ENCODE results near the gene EMC10. TPM values are rescaled to one million over a fixed set of nuclear protein-coding genes. Genes with fewer than 3 reads are reported as not detected.
"Not testable (repeated sequence)": the region's sequence is repeated elsewhere in the genome, so short reads cannot be mapped to it uniquely, and the experiment has no call there.

EMC10 gene
- total RNA-seq, 1 donor from 2014 or later, result 76.0 TPM

DNA sequence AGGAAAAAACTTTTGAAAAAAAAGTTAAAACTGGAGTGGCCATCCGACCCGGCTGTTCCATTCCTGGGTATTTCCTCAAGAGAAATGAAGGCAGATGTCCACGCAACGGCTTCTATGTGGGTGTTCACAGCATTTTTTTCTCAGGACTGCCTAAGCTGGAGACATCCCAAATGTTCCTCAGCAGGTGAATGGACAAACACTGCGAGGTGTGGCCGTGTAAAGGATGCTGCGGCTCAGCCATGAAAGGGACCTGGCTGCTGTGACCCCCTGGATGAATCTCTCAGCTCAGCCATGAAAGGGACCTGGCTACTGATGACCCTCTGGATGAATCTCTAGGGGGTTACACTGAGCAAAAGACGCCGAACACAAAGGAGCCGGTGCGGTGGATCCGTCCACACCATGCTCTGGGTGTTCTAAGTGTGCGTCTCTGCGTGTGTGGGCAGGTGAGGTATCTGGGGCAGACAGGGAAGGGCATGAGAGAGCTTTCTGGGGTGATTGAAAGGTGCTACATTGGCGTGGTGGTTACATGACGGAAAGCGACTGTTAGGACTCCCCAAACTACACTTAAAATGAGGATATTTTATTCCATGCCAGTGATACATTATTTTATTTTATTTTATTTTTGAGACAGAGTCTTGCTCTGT is 44.6 kb downstream of the EMC10 start:
- intact Hi-C loops (cut with micrococcal nuclease), result no loop called here

DNA sequence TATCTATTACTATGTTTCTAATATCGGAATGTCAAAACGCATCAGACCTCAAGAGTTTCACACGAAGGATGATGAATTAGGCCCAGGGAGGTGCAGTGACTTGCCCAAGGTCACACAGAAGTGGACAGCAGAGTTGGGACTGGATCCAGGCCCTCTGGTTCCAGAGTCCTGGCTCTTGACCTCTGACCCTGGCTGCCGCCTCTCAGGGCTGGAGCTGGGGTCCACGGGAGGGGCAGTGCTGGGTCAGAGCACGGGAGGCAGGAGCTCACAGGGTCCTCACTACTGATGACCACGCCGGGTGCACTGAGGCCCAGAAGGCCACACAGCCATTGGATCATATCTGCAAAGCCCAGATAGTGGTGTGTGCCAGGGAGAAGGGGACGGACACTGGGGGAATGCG is 46.6 kb downstream of the EMC10 start:
- H3K9me3 Mint-ChIP-seq, result no peaks in the 10 kb centered on the region
- H3K36me3 Mint-ChIP-seq (ENCODE audit: low read depth), result no peaks in the 10 kb centered on the region
- no peaks in the 10 kb centered on the region for H3K4me1 Mint-ChIP-seq (ENCODE audit: low read depth)
- intact Hi-C loops (cut with micrococcal nuclease), result no loop called here
- no peak overlapping the region for H3K4me3 Mint-ChIP-seq (ENCODE audit: low read depth)
- DNase-seq (ENCODE audit: low spot score), result no peak
- no peaks in the 10 kb centered on the region for H3K27me3 Mint-ChIP-seq (ENCODE audit: low read depth)
- no peak overlapping the region for H3K27ac Mint-ChIP-seq

More for the DNA sequence above, 44.6 kb downstream of the EMC10 start:
- H3K4me3 Mint-ChIP-seq (ENCODE audit: low read depth), result no peak overlapping the region
- no peak overlapping the region for H3K27ac Mint-ChIP-seq
- H3K9me3 Mint-ChIP-seq, result no peaks in the 10 kb centered on the region
- no peaks in the 10 kb centered on the region for H3K27me3 Mint-ChIP-seq (ENCODE audit: low read depth)
- DNase-seq (ENCODE audit: low spot score), result no peak
- no peaks in the 10 kb centered on the region for H3K4me1 Mint-ChIP-seq (ENCODE audit: low read depth)
- no peaks in the 10 kb centered on the region for H3K36me3 Mint-ChIP-seq (ENCODE audit: low read depth)

DNA sequence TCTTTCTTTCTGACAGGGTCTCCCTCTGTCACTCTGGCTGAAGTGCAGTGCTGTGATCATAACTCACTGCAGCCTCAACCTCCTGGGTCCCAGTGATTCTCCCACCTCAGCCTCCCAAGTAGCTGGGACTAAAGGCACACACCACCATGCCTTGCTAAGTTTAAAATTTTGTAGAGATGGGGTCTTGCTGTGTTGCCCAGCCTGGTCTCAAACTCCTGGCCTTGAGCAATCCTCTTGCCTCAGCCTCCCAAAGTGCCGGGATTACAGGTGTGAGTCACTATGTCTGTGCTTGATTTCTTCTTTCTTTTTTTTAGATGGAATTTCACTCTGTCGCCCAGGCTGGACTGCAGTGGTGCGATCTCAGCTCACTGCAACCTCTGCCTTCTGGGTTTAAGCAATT is 51.7 kb downstream of the EMC10 start:
- H3K9me3 Mint-ChIP-seq; DNase-seq (ENCODE audit: low spot score); H3K4me1 Mint-ChIP-seq (ENCODE audit: low read depth); H3K36me3 Mint-ChIP-seq (ENCODE audit: low read depth); H3K27ac Mint-ChIP-seq; H3K27me3 Mint-ChIP-seq (ENCODE audit: low read depth); intact Hi-C loops (cut with micrococcal nuclease); H3K4me3 Mint-ChIP-seq (ENCODE audit: low read depth): not testable (repeated sequence)

DNA sequence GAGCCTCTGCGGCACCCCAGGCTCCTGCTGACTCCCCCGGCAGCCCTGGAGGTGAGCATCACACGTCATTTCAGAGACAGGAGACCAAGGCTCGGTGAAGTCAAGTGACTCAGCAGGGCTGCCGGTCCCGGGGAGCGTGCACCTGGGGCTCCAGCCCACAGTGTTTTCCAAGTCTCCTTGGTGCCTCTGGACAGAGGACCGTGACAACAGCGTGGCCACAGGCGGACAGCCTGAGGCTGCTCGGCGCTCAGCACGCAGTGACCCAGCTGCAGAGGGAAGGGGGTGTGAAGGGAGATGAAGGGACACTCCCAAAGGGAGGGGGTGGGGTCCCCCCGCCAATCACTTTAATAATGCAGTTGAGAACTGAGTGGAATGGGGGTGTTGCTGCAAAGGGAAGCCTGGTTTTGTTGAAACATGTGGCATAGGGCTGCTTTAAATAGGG is 54.9 kb downstream of the EMC10 start:
- Mint-ChIP-seq H3K4me3 (ENCODE audit: low read depth) (no peak overlapping the region), H3K36me3 (ENCODE audit: low read depth) (no peaks in the 10 kb centered on the region), H3K9me3 (peaks cover 12% of the 10 kb centered on the region), H3K4me1 (ENCODE audit: low read depth) (no peaks in the 10 kb centered on the region), H3K27ac (no peak overlapping the region), H3K27me3 (ENCODE audit: low read depth) (peaks cover 3% of the 10 kb centered on the region)
- DNase-seq (ENCODE audit: low spot score), result no peak
- intact Hi-C loops (cut with micrococcal nuclease), result no loop called here

DNA sequence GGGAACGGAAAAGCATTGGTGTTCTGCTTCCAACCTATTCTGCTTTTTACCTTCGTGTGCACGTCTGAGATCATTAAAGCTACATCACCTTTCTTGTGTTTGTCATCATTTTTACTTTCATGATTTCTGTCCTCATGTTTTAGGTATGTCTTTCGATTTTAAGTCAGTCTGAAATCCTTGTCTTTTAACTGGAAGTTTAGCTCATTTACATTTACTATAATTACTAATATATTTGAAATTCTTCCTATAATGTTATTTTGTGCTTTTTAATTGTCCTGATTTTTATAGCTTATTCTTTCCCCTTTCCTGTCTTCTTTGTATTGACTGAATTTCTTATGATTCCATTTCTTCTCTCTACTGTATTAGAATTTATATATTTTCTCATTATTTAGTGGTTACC is 56.6 kb downstream of the EMC10 start:
- intact Hi-C loops (cut with micrococcal nuclease), result no loop called here
- Mint-ChIP-seq H3K4me1 (ENCODE audit: low read depth) (no peaks in the 10 kb centered on the region), H3K9me3 (peaks cover 12% of the 10 kb centered on the region), H3K4me3 (ENCODE audit: low read depth) (no peak overlapping the region), H3K36me3 (ENCODE audit: low read depth) (no peaks in the 10 kb centered on the region), H3K27me3 (ENCODE audit: low read depth) (peaks cover 3% of the 10 kb centered on the region), H3K27ac (no peak overlapping the region)
- DNase-seq (ENCODE audit: low spot score), result no peak

DNA sequence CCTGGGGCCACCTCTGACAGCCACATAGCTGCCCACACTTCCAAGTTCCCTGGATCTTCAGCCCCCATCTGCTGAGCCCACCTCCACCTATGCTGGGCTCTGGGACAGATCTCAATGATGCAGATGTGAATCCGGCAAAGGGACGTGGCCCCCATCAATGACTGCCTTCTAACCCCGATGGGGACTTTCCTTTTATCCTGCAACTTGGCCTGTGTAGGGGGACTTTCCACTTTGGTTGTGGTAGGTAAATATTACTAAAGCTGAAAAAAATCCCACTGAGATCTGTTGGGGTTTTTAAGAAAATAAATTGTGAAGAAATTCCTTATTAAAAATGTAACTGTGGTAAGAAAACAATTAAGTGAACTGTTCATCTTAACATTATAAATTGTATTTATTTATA is 58.2 kb downstream of the EMC10 start:
- peaks cover 12% of the 10 kb centered on the region for H3K9me3 Mint-ChIP-seq
- no peak overlapping the region for H3K27ac Mint-ChIP-seq
- DNase-seq (ENCODE audit: low spot score), result no peak
- H3K4me1 Mint-ChIP-seq (ENCODE audit: low read depth), result no peaks in the 10 kb centered on the region
- H3K27me3 Mint-ChIP-seq (ENCODE audit: low read depth), result peaks cover 3% of the 10 kb centered on the region
- intact Hi-C loops (cut with micrococcal nuclease), result no loop called here
- no peak overlapping the region for H3K4me3 Mint-ChIP-seq (ENCODE audit: low read depth)
- H3K36me3 Mint-ChIP-seq (ENCODE audit: low read depth), result no peaks in the 10 kb centered on the region

DNA sequence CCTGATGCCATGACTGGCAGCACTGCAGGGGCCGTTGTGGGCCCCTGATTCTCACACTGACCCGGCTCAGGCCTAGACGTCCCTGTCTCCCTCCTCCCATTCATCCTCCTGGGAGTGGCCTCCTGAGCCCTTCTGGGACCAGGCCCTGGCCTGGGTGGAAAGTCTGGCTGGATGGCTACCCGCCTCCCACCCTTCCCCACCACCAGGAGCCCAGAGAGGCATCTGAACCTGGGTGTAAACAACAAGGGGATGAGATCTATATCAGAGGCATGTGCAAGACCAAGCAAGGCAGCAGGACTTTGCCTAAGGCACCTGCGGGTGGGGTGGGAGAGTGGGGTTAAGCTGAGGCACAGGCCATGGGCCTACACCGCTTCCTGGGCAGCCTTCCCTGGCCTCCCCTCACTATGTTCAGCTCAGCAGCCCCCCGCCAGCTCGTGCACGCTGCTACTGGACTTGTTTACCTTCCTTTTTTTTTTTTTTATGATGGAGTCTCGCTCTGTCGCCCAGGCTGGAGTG is 59.4 kb downstream of the EMC10 start:
- intact Hi-C loops (cut with micrococcal nuclease), result no loop called here
- Mint-ChIP-seq H3K27me3 (ENCODE audit: low read depth) (peaks cover 3% of the 10 kb centered on the region), H3K27ac (no peak overlapping the region), H3K9me3 (peaks cover 12% of the 10 kb centered on the region), H3K4me3 (ENCODE audit: low read depth) (no peak overlapping the region), H3K4me1 (ENCODE audit: low read depth) (no peaks in the 10 kb centered on the region), H3K36me3 (ENCODE audit: low read depth) (no peaks in the 10 kb centered on the region)
- DNase-seq (ENCODE audit: low spot score), result no peak

DNA sequence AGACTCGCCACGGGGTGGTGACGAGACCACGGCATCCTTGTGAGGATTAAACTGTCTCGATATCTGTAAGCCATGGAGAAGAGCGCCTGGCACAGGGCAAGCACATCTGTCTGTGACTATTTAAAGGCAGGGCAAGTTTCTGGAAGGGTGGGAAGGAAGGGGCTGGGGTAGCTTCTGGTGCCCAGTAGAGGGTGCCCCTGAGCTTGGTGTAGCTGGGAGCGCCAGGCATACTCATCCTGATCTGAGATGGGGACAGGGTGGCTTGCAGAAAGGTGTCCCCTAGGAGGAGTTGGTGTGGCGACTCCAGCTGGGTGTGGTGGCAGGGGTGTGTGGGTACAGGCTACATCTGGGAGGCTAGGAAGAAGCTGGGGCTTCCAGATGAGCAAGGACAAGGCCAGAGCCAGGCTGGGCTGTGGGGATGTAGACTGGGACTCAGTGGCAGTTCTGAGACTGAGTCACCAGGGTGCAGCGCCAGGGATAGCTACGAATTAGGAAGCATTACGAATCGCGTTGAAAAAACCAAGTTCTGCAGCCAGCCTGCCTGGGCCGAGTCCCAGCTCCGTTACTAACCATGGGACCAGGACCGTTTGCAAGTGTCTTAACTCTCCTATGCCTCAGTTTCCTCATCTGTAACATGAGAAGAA is 60.5 kb downstream of the EMC10 start:
- no peak overlapping the region for H3K4me3 Mint-ChIP-seq (ENCODE audit: low read depth)
- peaks cover 12% of the 10 kb centered on the region for H3K9me3 Mint-ChIP-seq
- intact Hi-C loops (cut with micrococcal nuclease), result loop anchor here (1.0 kb wide), 2 partner anchors 247 to 386 kb away; no protein-coding TSS in a partner anchor
- DNase-seq (ENCODE audit: low spot score), result no peak
- H3K27me3 Mint-ChIP-seq (ENCODE audit: low read depth), result peaks cover 3% of the 10 kb centered on the region
- H3K36me3 Mint-ChIP-seq (ENCODE audit: low read depth), result no peaks in the 10 kb centered on the region
- no peaks in the 10 kb centered on the region for H3K4me1 Mint-ChIP-seq (ENCODE audit: low read depth)
- no peak overlapping the region for H3K27ac Mint-ChIP-seq

DNA sequence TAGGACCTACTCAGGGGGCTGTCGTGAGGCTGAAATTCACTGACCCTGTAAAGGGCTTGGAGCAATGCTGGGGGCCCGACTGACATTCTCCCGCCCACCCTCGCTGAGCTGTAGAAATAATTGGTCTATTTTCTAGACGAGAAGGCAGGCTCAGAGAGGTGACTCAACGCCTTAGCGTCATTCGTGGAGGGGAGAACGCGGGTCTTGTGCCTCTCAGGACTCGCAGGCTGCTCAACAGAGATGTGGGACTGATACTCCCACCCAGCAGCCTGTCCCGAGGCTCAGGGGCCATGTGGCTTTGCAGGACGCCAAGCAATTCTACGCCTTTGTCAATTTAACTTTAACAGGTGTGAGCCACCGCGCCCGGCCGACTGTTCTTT is 61.0 kb downstream of the EMC10 start:
- peaks cover 12% of the 10 kb centered on the region for H3K9me3 Mint-ChIP-seq
- H3K36me3 Mint-ChIP-seq (ENCODE audit: low read depth), result no peaks in the 10 kb centered on the region
- intact Hi-C loops (cut with micrococcal nuclease), result loop anchor here (1.0 kb wide), 2 partner anchors 246 to 385 kb away; no protein-coding TSS in a partner anchor
- no peaks in the 10 kb centered on the region for H3K4me1 Mint-ChIP-seq (ENCODE audit: low read depth)
- DNase-seq (ENCODE audit: low spot score), result no peak
- peaks cover 3% of the 10 kb centered on the region for H3K27me3 Mint-ChIP-seq (ENCODE audit: low read depth)
- no peak overlapping the region for H3K27ac Mint-ChIP-seq
- H3K4me3 Mint-ChIP-seq (ENCODE audit: low read depth), result no peak overlapping the region

DNA sequence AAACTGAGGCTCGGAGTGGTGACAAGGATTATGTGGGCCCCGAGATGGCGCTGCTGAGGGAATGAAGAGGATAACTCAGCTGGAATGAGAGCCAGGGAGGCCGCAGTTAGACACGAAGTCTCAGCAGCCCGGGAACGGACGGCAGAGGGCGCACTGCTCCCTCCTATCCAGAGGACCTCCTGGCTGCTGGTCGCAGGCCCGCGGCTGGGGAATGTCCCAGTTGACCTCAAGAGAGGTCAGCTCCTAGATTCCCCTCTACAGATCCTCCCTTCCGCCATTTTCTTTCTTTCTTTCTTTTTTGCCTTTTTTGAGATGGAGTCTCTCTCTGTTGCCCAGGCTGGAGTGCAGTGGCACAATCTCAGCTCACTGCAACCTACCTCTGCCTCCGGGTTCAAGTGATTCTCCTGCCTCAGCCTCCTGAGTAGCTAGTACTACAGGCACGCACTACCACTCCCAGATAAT is 61.5 kb downstream of the EMC10 start:
- H3K9me3 Mint-ChIP-seq, result peaks cover 8% of the 10 kb centered on the region
- peaks cover 3% of the 10 kb centered on the region for H3K27me3 Mint-ChIP-seq (ENCODE audit: low read depth)
- no peaks in the 10 kb centered on the region for H3K4me1 Mint-ChIP-seq (ENCODE audit: low read depth)
- no peak overlapping the region for H3K27ac Mint-ChIP-seq
- H3K36me3 Mint-ChIP-seq (ENCODE audit: low read depth), result no peaks in the 10 kb centered on the region
- peak; percentile 43 for DNase-seq (ENCODE audit: low spot score)
- H3K4me3 Mint-ChIP-seq (ENCODE audit: low read depth), result no peak overlapping the region
- intact Hi-C loops (cut with micrococcal nuclease), result loop anchor here (1.0 kb wide), 2 partner anchors 246 to 385 kb away; no protein-coding TSS in a partner anchor

Other genes starting within 250 kb of the EMC10 start
- gene KCNC3, start 147.1 kb upstream of the EMC10 start, total RNA-seq, result 17.6 and 19.2 TPM in 2 replicates
- gene NAPSA, start 110.9 kb upstream of the EMC10 start, total RNA-seq, result 5.1 and 5.5 TPM in 2 replicates
- 76.1 and 79.9 TPM in 2 replicates for gene NR1H2, start 100.0 kb upstream of the EMC10 start, total RNA-seq
- gene POLD1, start 92.2 kb upstream of the EMC10 start, total RNA-seq, result 153 and 162 TPM in 2 replicates
- 0.66 and 0.80 TPM in 2 replicates for gene SPIB, start 57.6 kb upstream of the EMC10 start, total RNA-seq
- 0.21 and 0.25 TPM in 2 replicates for gene MYBPC2, start 43.6 kb upstream of the EMC10 start, total RNA-seq
- gene GARIN5A, start 341 bp downstream of the EMC10 start, total RNA-seq, result 0.28 and 0.82 TPM in 2 replicates
- gene JOSD2, start 34.7 kb downstream of the EMC10 start, total RNA-seq, result 39.9 and 43.6 TPM in 2 replicates
- gene ASPDH, start 37.4 kb downstream of the EMC10 start, total RNA-seq, result not detected in 2 replicates
- 0.18 TPM in 1 of 2 replicates, not detected in the other for gene LRRC4B, start 91.9 kb downstream of the EMC10 start, total RNA-seq
- gene SYT3, start 163.4 kb downstream of the EMC10 start, total RNA-seq, result 0.07 TPM in 1 of 2 replicates, not detected in the other
- gene C19orf81, start 172.9 kb downstream of the EMC10 start, total RNA-seq, result 1.5 TPM in 1 of 2 replicates, not detected in the other
- not detected in 2 replicates for gene SHANK1, start 243.3 kb downstream of the EMC10 start, total RNA-seq
- gene CLEC11A, start 246.9 kb downstream of the EMC10 start, total RNA-seq, result 1.2 and 1.7 TPM in 2 replicates

Measured in activated T-helper 2 cell treated with anti-CD3 and anti-CD28 coated beads, Interferon-gamma antibody, Interleukin-2, Interleukin-4, amounts not matched to agents 10 μg/mL and 5 μg/mL and 100 μg/mL, durations not matched to agents 14 hours and 24 hours and 36 hours (primary cell).